ENCODE results near the gene MAP6.

MAP6 gene

GRCh38 chr11:75543806-75544205, 125.0 kb downstream of the MAP6 start:
- no peak for DNase-seq

DNA sequence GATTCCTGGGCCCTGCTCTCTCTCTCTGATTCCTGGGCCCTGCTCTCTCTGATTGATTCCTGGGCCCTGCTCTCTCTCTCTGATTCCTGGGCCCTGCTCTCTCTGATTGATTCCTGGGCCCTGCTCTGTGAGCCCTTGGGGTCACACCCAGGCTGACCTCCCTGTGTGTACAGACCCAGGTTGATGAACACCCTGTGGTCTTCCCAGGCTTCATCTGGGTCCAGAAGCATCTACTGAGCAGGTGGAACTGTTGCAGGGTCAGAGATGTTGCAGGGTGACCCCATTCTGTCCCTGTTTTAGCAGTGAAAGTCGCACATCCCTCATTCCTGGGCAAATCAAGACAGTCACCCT, 126.8 kb downstream of the MAP6 start:
- DNase-seq: no peak

DNA sequence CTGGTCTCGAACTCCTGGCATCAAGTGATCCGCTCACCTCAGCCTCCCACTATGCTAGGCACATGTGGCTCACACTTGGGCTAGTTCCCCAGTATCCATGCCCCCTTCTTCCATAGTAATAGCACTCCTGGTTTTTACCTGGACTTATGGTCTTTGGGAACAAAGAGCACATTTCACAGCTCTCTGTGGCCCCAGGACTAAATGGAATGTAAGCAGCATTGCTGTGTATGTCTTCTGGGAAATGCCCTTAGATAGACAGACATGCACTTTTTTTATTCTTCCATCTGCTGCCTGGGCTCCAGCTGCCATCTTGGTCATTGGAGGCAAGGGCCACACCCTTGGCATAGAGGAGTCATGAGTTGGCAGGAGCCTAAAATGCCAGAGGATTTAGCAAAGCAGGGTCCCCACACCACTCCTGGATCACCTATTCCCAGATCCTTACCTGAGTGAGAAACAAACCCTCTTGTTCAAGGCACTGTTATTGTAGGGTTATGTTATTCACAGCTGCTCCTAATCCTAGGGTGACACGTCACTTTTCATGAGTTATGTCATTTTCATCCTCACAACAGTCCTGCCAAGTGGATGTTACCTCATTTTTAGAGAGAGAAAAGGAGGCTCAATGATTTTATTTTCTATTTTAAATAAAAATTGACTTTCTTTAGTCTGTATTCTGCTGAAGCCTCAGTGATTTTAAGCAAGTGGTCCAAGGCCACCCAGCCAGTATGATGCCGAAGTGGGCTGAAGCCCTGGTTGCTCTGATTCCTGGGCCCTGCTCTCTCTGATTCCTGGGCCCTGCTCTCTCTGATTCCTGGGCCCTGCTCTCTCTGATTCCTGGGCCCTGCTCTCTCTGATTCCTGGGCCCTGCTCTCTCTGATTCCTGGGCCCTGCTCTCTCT, 127.4 kb downstream of the MAP6 start:
- no peak for DNase-seq

DNA sequence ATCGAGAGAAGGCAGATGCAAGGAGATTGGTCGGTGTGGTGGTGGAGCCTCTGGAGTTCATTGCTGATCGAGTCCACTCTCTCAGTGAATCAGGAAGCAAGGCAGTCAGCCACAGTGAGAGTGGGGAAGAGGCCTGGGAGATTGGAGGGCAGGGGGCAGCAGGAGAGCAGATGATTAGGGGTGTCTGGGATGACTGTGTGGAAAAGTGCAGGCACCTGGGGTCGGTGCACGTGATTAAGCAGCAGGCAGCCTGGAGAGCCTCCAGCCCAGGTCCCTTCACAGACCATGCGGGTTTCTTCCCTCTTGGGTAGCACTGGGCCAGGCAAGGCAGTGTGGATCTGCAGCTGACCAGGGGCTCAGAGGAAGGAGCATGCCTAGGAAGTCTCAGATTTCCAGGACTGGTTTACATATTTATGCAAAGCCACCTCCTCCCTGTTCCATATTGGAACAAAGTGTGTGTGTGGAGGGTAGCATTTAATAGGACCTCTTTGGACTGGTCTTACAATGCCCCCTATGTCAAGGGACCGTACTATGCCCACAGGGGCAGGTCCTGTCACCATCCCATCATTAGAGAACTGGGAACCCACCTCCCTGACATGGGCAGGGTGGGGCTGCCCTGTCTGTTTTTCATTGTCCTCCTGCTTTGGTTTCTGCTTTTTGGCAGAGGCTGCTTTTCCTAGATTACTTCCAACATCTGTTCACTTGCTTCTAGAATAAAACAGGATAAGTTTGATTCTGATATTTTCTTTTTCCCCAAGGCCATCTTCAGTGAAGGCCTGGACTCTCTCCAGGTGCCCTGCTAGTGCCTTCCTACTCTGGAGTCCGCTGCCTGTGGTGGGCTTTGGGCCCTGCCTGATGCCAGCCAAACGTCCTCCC, 129.1 kb downstream of the MAP6 start:
- no peak for DNase-seq

GRCh38 chr11:75538150-75538942, 130.5 kb downstream of the MAP6 start:
- DNase-seq: no peak

DNA sequence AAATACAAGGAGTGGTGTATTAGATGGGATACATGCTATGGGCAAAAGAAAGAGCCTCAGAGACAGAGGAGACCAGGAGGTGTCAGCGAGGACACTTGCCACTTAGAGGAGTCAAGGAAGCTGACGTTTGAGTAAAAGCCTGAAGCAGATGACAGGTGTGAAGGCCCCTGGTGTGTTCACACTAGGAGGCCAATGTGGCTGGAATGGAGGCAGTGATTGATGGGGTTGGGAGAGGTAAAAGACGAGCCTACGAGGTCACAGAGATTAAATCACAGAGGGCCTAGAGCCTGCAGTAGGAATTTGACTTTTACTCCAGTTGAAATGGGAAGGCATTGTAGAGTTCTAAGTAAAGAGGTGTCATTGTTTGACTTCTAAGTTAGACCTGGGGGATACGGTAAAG, 131.1 kb downstream of the MAP6 start:
- no peak for DNase-seq
